Ovary (tissue), 3 donors: Measurements from ENCODE around the gene SLU7.

Experiments used
- EP300 ChIP-seq: sonication (generic); formaldehyde crosslinking; IDR thresholded peaks from one replicate; pipeline ENCODE4 v1.6.1; 2017; ENCODE audit warnings: antibody characterized with exemption
- POLR2A ChIP-seq: fragments of 450-650 bp; IDR thresholded peaks from one replicate; pipeline ENCODE4 v1.6.1; 2017; ENCODE audit warnings: antibody characterized with exemption, mild to moderate bottlenecking, moderate library complexity
- TF ChIP-seq, protein P1 (sequence below), 3 donors: fragments of 450-650 bp in 2 of 3; fragments of 200-600 bp in 1 of 3; IDR thresholded peaks; one replicate each; pipeline versions ENCODE4 v1.5.1 to v1.8.0; 2016 to 2022; ENCODE audit warnings: antibody characterized with exemption in 3 of 3, mild to moderate bottlenecking in 1 of 3
- donor health status: DM: no; HTN: no; CAD: no.

DNA sequence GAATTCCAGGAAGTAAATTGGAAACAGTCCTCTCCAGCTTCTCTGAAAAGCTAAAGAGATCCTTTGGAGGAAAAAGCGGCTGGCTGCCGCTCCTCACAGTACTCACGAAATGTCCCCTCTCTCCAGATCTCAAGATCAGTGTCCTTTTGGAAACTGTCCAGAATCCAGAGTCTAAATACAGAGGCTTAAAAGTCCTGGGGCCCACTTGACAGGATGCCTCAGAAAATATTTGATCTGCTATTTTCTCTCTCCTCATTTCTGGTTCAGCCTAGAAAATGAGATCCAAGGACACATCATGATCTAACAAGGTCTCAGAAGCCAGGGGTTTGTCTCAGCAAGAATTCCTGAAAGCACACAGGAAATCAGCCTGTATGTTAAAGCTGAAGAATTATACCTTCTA lies 55.7 kb downstream of the SLU7 start:
- TF ChIP-seq, protein P1, sequence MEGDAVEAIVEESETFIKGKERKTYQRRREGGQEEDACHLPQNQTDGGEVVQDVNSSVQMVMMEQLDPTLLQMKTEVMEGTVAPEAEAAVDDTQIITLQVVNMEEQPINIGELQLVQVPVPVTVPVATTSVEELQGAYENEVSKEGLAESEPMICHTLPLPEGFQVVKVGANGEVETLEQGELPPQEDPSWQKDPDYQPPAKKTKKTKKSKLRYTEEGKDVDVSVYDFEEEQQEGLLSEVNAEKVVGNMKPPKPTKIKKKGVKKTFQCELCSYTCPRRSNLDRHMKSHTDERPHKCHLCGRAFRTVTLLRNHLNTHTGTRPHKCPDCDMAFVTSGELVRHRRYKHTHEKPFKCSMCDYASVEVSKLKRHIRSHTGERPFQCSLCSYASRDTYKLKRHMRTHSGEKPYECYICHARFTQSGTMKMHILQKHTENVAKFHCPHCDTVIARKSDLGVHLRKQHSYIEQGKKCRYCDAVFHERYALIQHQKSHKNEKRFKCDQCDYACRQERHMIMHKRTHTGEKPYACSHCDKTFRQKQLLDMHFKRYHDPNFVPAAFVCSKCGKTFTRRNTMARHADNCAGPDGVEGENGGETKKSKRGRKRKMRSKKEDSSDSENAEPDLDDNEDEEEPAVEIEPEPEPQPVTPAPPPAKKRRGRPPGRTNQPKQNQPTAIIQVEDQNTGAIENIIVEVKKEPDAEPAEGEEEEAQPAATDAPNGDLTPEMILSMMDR (IDR thresholded peaks at IDR 0.05): no peak
- TF ChIP-seq EP300: no peak
- TF ChIP-seq POLR2A: no peak
